ENCODE data around the gene COBL.

Gene COBL

DNA sequence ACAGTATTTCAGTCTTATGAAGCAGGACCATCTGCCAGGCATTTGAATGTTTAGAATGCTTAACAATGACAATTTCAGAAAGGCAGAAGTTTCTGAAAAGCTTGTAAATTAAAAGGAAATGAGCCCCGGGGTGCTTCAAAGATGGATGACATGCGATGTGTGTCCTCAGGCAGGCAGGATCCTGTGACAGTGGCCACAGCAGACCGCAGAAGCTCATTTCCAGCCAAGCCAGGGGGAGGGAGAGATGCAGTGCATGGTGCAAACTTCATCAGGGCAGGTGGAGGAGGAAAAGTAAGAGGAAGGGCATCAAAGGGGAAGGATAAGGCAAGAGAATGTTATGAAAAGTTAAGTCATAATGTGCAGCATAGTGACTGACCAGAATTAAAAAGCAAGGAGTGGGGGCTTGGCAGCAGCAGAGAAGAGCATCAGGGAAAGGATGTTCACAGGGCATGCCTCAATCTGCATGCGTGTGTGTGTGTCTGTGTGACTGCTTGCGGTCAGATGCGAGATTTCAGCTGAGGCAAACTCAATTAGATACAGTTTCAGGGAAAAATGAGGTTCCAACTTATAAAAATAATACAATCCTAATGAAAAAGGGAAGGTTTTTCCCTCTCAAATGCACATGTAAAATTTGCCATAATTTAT, 173.7 kb downstream of the COBL start:
- no peak for DNase-seq (ENCODE audit: low read depth in 2 of 2)

DNA sequence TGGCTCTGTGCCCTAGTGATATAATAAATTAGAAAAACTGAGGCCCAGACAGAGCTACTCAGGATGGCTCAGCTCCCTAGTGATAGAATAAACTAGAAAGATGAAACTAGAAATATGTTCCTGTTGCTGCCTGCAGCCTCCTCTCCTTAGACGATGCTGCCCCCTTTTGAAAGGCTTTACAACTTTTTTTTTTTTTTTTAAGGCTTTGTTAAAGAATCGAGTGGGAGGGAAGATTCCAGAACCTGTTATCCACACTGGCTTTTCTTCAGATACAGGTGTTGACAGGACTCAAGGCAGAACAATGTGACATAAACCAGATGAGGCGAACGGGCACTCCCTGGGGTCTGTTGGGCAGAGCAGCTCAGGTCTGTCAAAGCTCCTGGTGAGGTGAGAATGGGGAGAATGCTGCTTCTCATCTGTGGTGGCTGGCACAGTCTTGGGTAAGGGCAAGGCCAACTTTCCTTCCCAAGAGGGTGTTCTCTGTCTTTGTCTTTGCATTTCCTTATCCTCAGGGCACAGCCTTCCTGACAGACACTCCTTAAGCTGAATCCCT, 175.1 kb downstream of the COBL start:
- no peak for DNase-seq (ENCODE audit: low read depth in 2 of 2)

DNA sequence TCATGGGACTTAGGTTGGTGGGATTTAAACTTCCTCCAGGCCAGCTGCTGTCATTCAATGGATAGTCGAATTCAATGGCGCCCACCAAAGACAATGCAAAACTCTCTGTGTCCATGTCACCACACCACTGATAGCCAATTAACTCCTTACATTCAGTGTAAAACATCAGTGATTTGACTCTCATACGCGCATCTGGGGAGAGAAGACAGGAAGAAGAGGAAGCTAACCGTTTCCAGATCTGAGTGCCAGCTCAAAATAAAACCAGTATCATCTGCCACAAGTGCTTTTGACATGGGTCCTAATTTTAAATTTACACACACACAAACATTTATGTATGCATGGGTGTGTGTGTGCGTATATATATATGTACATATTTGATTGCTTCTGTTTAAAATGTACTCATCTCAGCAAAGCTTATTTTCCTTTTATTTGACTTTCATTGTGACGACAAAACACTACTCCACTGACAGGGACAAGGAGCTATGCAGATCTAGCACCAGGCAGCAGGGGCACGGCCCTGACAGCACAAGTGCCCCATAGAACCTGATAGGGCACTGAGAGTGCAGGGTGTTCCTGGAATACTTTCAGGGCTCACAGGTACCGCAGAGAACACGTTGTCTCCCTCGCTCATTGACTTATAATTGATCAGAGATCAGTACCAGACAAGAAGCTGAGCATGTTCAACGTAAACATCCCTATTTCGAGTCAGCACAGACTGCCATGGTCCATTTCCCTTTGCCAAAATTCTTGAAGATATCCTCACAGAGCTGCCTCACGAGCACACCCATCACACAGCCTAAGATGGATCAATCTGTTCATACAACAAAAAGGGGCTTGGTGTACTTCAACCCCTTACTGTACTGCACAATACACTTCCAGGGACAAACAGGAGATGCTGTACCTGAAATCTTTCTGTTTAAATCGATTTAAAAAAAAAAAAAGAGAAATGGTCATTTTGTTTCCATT, 176.1 kb downstream of the COBL start:
- no peak for DNase-seq (ENCODE audit: low read depth in 2 of 2)

DNA sequence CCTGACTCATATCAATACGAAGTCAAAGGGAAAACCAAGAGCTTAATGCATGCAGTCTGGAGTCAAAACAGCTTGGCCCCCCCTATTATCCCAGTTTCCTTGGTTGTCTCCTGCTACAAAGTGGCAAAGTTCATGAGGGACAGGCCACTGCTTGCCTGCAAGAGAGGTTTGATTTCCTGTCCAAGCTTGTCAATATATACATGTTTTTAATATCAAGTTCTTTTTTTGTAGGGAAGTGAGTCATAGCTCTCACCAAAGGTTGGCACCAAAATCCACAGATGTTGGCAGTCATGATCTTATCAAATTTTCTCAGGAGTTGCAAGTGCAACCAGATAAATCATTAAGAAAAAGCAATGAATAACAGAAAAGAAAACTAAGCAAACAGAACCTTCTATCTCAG, 176.8 kb downstream of the COBL start:
- no peak for DNase-seq (ENCODE audit: low read depth in 2 of 2)

DNA sequence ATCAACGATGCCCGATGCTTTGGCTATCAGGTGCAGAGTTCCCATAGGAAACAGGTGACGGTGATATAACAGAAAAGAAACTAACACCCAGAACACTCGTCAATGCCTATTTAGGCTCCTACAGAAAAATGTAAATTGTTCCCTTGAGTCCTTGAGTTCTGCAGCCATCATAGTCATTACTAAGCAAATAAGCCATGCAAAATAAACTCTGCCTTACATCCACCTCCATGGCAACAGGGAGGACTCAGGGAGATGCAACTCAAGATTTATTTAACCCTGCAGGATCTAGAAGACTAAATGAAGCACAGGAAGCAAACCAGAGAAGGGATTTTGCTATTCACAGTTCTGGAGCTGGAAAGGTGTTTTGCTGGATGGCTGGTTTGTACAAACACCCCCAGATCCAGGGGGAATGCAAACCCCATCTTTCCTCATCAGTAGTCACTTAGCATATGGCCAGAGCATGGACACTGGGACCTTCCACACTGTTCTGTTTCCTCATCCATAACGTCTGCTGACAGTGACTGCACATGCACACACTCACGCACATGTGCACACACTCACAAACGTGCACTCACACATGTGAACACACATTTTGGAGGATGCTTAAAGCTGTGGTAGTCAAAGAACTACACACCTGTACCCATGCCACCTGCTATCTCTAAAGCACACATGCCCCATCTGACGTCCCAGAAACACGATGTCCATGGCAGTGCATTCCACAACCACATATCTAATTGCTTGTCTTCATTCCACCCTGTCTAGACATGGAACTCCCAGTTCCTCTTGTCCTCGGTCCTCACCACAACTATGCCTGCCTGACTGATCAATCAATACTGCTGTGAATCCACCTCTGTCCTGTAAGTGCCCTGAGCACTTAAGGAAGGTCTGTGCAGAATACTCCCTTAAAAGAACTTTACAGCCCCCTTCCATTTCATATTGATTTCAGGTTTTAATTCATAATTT, 178.2 kb downstream of the COBL start:
- no peak for DNase-seq (ENCODE audit: low read depth in 2 of 2)

DNA sequence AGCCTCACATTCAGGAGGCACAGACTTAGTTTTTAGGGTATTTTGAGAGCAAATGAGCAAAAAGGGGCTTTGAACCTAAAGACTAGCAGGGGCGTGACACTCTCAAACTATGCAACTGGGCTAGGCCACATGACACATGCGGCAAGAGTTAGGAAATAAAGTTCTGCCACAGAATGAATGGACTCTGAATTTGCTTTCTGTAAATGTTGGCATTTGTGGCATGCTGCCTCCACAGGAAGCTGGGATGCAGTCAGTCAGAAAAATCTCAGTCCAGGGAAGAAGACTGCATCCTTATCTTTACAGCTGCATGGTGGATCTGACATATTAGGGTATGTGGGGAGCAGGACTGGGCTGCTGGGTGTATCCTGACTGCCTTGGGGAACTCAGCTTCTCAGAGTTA, 181.0 kb downstream of the COBL start:
- no peak for DNase-seq (ENCODE audit: low read depth in 2 of 2)

DNA sequence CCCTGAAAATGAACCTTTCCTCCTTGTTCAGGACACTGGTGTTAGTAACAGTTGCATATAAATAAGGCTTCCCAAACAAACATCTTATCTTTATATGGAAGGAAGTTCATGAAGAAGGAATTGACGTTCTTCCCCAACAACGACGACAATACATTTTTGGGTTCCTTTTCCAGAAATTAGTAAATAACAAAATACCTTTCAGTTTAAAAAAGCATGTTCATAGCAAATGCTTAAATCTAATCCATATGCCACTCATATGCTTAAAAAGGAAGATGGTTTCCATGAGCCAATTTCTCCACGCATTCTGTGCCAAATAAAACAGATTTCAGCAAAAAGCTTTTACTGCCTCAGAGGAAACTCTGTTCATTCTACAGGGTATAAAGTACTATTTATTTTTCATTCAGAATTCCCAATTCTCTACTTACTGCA, 182.6 kb downstream of the COBL start:
- DNase-seq (ENCODE audit: low read depth in 2 of 2), result no peak

DNA sequence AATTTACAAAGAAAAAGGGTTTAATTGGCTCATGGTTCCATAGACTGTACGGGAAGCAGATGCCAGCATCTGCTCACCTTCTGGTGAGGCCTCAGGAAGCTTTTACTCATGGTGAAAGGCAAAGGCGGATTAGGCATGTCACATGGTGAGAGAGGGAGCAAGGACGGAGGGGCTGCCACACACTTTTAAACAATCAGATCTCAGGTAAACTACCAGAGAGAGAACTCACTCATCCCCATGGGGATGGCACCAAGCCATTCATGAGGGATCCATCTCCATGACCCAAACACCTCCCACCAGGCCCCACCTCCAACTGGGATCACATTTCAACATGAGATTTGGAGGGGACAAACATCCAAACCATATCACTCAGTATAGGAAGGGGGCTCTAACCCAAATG, 183.9 kb downstream of the COBL start:
- no peak for DNase-seq (ENCODE audit: low read depth in 2 of 2)

DNA sequence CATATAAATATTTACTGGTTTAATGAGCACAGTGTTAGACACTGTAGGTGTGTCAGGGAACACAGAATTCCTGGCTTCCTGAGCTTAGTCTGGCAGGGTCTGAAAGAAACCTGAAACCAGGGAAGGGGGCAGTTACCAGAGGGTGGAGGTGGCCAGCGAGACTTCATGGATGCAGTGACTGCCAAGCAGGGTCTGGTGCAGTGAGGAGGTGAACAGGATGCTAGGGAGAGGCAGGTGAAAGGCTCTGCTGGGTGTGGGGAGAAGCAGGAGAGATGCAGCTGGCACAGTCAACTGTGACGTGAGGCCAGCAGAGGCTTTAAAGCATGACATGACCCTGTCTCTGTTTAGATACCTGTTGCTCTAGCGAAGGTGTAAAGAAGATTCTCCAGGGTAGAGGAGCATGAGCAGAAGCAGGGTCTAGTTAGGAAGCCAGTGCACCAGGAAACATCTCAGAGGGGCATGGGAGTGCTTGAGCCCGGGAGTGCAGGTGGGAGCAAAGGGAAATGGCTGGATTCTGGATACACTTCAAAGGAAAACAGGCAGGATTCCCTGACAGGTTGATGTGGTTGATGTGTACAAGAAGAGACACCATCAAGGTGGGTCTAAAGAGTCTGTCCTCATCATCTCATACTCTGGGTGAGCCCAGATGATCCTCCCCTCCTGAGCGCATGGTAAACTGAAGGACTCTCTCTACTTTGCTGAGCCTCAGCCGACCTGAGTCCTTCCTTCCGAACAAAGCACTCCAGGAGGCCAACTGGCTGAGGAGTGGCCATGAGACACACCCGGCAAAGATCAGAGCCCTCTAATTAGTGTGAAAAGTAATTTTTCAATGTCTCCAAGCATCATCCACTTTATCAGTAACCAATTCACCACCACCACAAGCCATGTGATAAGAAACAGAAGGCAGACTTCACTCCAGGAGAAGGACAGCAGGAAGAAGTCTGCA, 186.8 kb downstream of the COBL start:
- DNase-seq (ENCODE audit: low read depth in 2 of 2), result no peak

DNA sequence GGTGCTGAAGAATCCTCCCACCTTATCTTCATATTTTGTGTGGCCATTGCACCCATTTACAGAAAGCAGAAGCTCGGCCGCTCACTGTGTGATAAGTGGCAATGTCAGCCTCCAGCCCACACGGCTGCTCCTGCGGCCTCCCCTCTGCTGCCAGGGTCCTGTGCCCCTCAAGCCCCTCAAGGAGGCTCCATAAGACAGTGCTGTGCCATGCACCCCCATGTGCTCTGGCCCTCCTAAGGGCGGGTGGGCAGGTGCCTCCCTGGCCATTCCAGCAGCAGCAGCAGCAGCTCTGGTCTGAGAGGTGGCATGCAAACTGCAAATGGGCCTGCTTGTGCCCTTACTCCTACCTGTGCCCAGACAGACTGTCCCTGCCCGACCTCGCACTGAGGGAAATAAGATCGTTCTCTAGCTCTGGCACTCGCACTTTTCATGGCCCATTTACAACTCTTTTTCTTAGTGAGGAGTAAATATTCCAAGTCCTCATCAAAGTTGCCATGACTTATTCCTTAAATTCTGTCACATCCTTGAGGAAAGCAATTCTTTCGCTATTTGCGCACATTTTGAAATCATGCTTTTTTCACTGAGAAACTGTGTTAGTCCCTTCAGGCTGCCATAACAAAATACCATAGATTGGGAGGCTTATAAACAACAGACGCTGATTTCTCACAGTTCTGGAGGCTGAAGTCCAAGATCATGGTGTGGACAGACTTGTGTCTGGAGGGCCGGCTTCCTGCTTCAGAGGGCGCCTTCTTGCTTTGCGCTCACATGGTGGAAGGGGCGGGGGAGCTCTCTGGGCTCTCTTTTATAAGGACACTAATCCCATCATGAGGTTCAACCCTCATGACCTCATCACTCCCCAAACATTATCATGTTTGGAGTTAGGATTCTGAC, 187.8 kb downstream of the COBL start:
- DNase-seq (ENCODE audit: low read depth in 2 of 2), result no peak

DNA sequence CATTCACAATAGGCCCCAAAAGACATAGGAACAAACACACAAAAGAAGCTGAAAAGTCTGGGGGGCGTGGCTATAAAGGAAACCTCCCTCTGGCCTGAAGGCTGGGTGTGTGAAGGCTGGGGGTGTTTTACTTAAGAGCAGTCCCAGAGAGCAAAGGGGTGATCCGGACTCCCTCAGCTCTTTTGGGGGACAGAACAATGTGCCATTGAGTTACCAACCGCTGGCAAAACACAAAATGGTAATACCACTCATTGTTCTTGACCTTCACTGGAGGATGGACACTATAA, 189.0 kb downstream of the COBL start:
- DNase-seq (ENCODE audit: low read depth in 2 of 2), result no peak

DNA sequence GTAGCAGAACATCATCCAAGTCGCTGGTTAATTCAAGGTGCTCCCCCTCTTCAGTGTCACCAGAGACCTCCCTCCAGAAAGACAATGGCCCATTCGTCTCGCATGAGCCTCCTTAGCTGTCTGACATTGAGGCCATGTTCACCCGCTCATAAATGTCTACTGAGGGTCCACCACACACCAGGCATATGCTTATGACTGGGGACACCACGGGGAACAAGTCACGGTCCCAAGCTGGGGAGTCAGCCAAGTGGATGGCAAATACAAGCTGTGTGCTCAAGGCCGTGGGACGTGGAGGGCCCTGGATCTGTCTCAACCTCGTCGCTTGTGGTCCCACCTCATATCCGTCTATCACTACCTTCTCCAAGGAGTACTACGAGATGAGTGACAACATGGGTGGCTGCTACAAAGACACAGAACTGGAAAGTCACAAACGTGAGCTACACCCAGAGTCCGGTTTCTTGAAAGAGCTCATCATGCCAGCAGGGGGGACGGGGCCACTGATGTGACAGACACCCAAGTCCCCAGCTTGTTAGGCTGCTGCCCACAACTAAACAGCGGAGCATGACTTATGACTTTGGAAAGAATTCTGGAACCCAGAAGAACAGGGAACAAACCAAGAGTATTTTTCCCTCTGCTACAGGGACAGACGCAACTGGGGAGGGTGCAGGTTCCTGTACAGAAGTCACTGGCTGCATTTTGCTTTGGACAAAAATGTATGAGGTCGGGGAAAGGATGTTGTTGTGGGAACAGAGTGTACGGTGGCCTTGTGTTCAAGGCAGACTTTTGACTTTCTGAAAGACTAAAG, 189.6 kb downstream of the COBL start:
- no peak for DNase-seq (ENCODE audit: low read depth in 2 of 2)

DNA sequence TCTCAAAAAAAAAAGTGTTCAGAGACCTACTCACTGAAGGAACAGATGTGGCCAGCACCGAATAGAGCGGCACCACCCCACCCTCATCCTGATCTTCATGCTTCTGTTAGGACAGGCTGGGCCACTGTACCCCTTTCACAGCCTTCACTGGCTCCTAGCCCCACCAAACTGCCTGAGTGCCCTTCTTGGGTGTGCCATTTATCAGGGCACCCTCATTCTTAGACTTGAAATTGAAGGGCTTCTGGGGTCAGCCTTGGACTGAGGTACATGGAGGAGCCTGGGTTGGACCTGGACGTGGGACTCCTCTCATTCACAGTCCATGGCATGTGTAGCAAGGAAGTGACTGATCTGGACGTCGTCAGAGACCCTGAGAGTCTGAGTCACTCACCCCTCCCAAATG, 190.3 kb downstream of the COBL start:
- no peak for DNase-seq (ENCODE audit: low read depth in 2 of 2)

DNA sequence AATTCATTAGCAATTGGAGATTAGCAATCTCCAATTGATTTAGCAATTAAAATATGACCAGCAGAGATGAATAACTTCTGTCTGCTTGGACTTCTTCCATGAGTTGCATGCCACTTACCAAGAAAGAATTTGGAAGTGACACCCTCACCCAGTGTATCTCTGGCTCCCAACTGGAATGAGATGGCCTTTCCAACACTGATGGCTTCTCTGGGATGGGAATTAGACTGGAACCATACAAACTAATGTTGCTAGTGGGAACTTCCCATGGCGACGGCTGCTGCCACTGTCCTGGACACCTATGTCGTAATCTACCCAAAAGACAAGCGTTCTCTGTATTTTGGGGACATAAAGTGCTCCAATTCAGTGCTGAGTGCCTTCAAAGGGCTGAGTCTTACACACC, 192.3 kb downstream of the COBL start:
- DNase-seq (ENCODE audit: low read depth in 2 of 2), result no peak

DNA sequence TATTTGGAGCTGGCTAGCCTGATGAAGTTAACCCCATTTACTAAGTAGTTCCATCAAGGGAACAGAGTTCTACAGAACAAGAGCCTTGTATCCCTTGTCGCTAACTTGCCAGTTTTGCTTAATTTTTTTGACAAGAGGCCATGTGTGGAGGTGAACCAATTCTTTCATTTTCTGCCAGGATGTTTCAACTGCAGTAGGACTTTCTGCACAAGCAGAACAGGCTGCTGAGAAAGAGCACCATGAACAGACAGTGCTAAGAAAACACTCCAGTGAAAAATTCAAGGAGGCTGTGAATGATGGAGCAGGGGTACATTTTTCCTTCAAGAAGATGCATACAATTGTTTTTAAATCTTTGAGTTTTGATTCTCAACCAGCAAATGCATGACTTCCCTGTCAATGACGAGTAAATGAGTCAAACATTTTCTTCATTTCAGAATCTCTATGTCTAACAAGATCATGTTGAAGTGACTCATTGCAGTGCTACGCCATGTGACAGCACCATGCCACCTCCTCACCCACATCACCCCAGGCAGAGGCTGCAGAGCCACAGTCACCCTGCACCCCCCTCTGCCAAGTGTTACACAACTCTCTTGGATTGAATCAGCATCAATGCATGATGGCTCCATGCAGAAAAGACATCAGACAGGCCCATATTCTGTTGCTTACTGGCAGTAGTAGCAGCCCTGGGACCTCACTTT, 193.1 kb downstream of the COBL start:
- DNase-seq (ENCODE audit: low read depth in 2 of 2), result no peak

DNA sequence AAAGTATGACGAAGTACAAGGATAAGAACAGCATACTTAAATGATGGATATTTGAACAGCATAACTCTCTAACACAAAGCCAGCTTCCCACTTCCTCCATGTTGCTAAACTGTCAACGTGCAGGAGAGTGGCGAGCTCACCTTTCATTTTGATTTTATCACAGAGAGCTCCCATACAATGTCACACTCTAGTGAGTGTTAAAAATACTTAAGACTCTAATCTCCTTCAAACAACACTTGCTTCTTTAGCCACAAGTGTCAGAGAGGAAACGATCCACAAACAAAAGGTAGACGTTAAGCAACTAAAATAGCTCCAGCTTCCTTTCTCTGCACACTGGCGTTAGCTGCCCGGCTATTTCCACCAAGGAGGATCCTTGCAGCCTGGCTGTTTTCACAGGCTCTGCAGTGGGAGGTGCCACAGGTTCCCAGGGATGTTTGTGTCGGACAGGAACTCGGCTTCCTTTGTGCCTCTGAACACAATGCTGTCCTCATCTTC, 194.6 kb downstream of the COBL start:
- no peak for DNase-seq (ENCODE audit: low read depth in 2 of 2)

DNA sequence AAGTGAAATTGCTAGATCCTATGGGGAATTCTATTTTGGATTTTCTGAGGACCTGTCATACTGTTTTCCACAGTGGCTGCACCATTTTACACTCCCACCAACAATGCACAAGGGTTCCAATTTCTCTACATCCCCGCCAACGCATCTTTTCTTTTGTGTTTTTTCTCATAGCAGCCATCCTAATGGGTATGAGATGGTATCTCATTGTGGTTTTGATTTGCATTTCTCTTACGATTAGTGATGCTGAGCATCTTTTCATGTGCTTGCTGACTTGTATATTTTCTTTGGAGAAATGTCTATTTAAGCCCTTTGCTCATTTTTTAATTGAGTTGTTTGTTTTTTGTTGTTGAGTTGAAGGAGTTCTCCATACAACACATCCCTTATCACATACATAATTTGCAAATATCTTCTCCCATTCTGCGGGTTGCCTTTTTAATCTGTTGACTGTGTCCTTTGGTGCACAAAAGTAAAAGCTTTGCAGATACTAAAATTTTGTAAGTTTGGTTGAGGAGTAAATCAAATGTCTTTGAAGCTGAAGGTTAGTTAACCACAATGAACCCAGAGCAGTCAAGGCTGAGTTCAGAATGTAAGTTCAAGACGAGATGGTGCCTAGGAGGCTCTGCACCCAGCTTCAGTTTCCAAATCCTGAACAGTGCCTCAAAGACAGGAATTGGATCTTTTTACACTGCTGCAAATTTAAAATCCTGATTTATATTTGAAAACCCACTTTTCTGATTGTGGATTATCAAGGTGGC, 195.4 kb downstream of the COBL start:
- no peak for DNase-seq (ENCODE audit: low read depth in 2 of 2)

All from stimulated activated CD8-positive, alpha-beta memory T cell treated with anti-CD3 and anti-CD28 coated beads, Interleukin-2, amount 100 ng/mL, for 1 hour (primary cell).